Esophagus muscularis mucosa (tissue), 4 donors: ENCODE data around the gene CP. TPM values are rescaled to one million over a fixed set of nuclear protein-coding genes. Genes with fewer than 3 reads are reported as not detected.

ENCODE experiments used
- DNase-seq: peaks from one replicate; pipeline ENCODE4 v3.0.0-alpha.2; 2017; ENCODE audit errors: extremely low spot score
- H3K27ac ChIP-seq, 4 donors: fragments of 200-600 bp; sonication (generic); replicated peaks in 1 of 4; 1 replicate in 3 of 4; 2 replicates in 1 of 4; pipeline ENCODE4 v1.5.1; 2016 to 2019; ENCODE audit warnings: mild to moderate bottlenecking in 1 of 4
- H3K27me3 ChIP-seq, 4 donors: fragments of 200-600 bp; sonication (generic); one replicate each; pipeline versions ENCODE4 v1.5.1 to v1.6.0; 2016 to 2019
- H3K36me3 ChIP-seq, 4 donors: fragments of 200-600 bp; sonication (generic); one replicate each; pipeline ENCODE4 v1.5.1; 2016 to 2019
- H3K4me1 ChIP-seq, 4 donors: fragments of 200-600 bp; sonication (generic); one replicate each; pipeline ENCODE4 v1.5.1; 2016 to 2019
- H3K4me3 ChIP-seq, 4 donors: fragments of 200-600 bp; sonication (generic); 1 replicate in 2 of 4; 2 replicates in 2 of 4; pipeline ENCODE4 v1.5.1; 2016 to 2019; ENCODE audit warnings: mild to moderate bottlenecking in 4 of 4, moderate library complexity in 1 of 4
- H3K9me3 ChIP-seq, 4 donors: fragments of 200-600 bp; sonication (generic); 1 replicate in 3 of 4; 2 replicates in 1 of 4; pipeline ENCODE4 v1.5.1; 2016 to 2019
- CTCF ChIP-seq, 3 experiments: fragments of 200-600 bp in 2 of 3; fragments of 450-650 bp in 1 of 3; sonication (generic) in 2 of 3; IDR thresholded peaks; one replicate each; pipeline ENCODE4 v1.5.1; 2017 to 2019; ENCODE audit warnings: antibody characterized with exemption in 3 of 3, mild to moderate bottlenecking in 2 of 3, moderate library complexity in 1 of 3
- EP300 ChIP-seq: sonication (generic); formaldehyde crosslinking; IDR thresholded peaks from one replicate; pipeline ENCODE4 v1.6.1; 2017; ENCODE audit warnings: antibody characterized with exemption
- POLR2A ChIP-seq: fragments of 450-650 bp; IDR thresholded peaks from one replicate; pipeline ENCODE4 v1.6.1; 2017; ENCODE audit warnings: antibody characterized with exemption, moderate library complexity, mild to moderate bottlenecking, low read depth
- POLR2AphosphoS5 ChIP-seq, 2 donors: sonication (generic); formaldehyde crosslinking; IDR thresholded peaks; one replicate each; pipeline ENCODE4 v1.6.1; 2017; ENCODE audit warnings: antibody characterized with exemption in 2 of 2
- WGBS: methylation state at CpG from one replicate; pipeline ENCODE4 v1.1.5; 2018; 5-methylcytosine and 5-hydroxymethylcytosine counted together
- intact Hi-C: fragments of 100-400 bp; cut with DNase I; formaldehyde crosslinking; loops from one replicate; pipeline ENCODE4 v1.15.1; 2023
- total RNA-seq, 4 donors: library from RNA; depleted of rRNA; stranded (reverse); fragments of >200 nt; gene quantifications; one replicate each; pipeline versions ENCODE4 v1.1.0 to v1.2.1, GENCODE V29; 2016

CP gene
- total RNA-seq, 4 donors from 2014 or later, result 5.6 to 8.1 (median 6.0) TPM

GRCh38 chr3:149167898-149168297 is 53.7 kb downstream of the CP start:
- no peak overlapping the region for H3K27ac ChIP-seq
- no peak overlapping the region for H3K4me3 ChIP-seq
- no peak for DNase-seq
- no peaks in the 10 kb centered on the region for H3K27me3 ChIP-seq
- no peaks in the 10 kb centered on the region for H3K9me3 ChIP-seq
- H3K4me1 ChIP-seq, result peaks cover 0 to 9% (median 8%) of the 10 kb centered on the region in 4 donors
- intact Hi-C loops, result loop anchor here (10.0 kb wide), 1 partner anchor 67 kb away; no protein-coding TSS in a partner anchor
- WGBS, result 86% methylated on average over 2 of the region's 2 CpGs
- TF ChIP-seq POLR2AphosphoS5 (IDR thresholded peaks at IDR 0.05) (no peak), CTCF (IDR thresholded peaks at IDR 0.05) (no peak), POLR2A (no peak), EP300 (no peak)
- H3K36me3 ChIP-seq, result peaks cover 7 to 82% (median 56%) of the 10 kb centered on the region in 4 donors

DNA sequence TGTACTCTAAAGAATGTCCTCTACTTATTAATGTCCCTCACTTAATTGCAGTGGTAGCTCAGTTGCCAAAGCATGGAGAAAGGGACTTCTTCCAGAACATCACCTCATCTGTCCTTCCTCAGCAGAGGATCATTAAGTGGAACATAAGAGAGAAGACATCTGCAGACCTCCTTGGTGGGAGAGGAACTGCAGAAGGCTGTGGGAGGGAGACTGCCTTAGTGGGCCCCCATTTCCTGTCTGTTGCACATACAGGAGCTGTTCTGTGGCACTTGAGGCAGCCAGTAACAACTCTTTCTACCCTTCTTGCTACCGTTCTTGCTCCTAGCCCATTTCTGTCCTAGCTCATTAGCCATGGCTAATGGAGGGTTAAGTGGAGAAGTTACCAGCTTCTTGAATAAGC is 58.6 kb downstream of the CP start:
- H3K9me3 ChIP-seq, result no peaks in the 10 kb centered on the region
- no peak overlapping the region for H3K4me3 ChIP-seq
- H3K36me3 ChIP-seq, result peaks cover 13 to 82% (median 50%) of the 10 kb centered on the region in 4 donors
- intact Hi-C loops, result loop anchor here (10.0 kb wide), 1 partner anchor 72 kb away; no protein-coding TSS in a partner anchor
- TF ChIP-seq POLR2A (no peak), POLR2AphosphoS5 (IDR thresholded peaks at IDR 0.05) (no peak), CTCF (IDR thresholded peaks at IDR 0.05) (no peak), EP300 (no peak)
- DNase-seq, result no peak
- H3K4me1 ChIP-seq, result no peaks in the 10 kb centered on the region
- no peaks in the 10 kb centered on the region for H3K27me3 ChIP-seq
- 88% methylated on average over 1 of the region's 1 CpG for WGBS
- no peak overlapping the region for H3K27ac ChIP-seq

DNA sequence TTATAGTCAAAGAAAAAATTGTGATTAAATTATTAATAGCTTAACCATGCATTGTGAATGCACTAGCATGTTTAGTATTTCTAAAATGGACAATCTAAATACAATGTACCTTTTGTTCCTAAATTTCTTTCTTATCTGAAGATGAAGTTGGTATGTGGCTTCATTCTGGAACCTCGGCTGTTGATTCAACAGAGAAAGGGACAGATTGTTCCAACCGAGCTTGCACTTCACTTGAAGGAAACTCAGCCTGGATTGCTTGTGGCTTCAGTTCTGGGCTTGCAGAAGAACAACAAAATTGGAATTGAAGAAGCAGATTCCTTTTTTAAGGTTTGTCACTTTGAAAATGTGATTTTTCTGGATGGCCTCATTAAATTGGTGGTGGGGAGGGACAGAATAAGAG is 59.6 kb downstream of the CP start:
- H3K4me3 ChIP-seq, result no peak overlapping the region
- WGBS, result 96% methylated on average over 2 of the region's 2 CpGs
- no peaks in the 10 kb centered on the region for H3K27me3 ChIP-seq
- H3K36me3 ChIP-seq, result peaks cover 13 to 82% (median 50%) of the 10 kb centered on the region in 4 donors
- DNase-seq, result no peak
- H3K4me1 ChIP-seq, result no peaks in the 10 kb centered on the region
- no peak for TF ChIP-seq POLR2A
- TF ChIP-seq EP300, result no peak
- TF ChIP-seq CTCF (IDR thresholded peaks at IDR 0.05), result no peak
- TF ChIP-seq POLR2AphosphoS5 (IDR thresholded peaks at IDR 0.05), result no peak
- intact Hi-C loops, result loop anchor here (10.0 kb wide), 1 partner anchor 73 kb away; no protein-coding TSS in a partner anchor
- no peak overlapping the region for H3K27ac ChIP-seq
- H3K9me3 ChIP-seq, result no peaks in the 10 kb centered on the region

DNA sequence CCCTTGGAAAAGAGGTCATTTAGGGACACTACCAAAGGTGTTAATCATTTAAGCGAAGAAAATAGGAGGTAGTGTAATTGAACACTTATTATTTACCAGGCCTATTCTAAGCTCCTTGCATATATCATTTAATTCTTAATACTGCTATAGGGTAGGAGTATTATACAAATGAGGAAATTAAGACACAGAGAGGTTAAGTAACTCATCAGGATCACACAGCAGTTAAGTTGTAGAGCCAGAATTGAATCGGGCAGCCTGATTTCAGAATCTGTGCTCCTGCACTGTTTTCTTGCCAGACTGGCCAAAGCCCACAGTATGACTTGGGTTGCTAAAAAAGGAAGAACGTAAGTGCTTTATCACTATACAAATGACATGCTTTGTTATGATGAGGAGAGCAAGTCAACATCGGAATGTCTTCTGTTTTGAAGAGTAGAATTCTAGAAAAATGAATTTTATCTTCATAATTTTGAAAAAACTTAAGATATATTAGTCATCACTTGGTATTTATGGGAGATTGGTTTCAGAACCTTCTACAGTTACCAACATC is 60.8 kb downstream of the CP start:
- H3K4me1 ChIP-seq, result no peaks in the 10 kb centered on the region
- H3K27me3 ChIP-seq, result no peaks in the 10 kb centered on the region
- DNase-seq, result no peak
- no peak overlapping the region for H3K27ac ChIP-seq
- intact Hi-C loops, result loop anchor here (10.0 kb wide), 1 partner anchor 74 kb away; no protein-coding TSS in a partner anchor
- H3K36me3 ChIP-seq, result peaks cover 16 to 87% (median 51%) of the 10 kb centered on the region in 4 donors
- WGBS, result 93% methylated on average over 4 of the region's 4 CpGs
- H3K9me3 ChIP-seq, result no peaks in the 10 kb centered on the region
- no peak overlapping the region for H3K4me3 ChIP-seq
- TF ChIP-seq POLR2AphosphoS5 (IDR thresholded peaks at IDR 0.05), result no peak
- TF ChIP-seq POLR2A, result no peak
- TF ChIP-seq EP300, result no peak
- TF ChIP-seq CTCF (IDR thresholded peaks at IDR 0.05), result no peak

DNA sequence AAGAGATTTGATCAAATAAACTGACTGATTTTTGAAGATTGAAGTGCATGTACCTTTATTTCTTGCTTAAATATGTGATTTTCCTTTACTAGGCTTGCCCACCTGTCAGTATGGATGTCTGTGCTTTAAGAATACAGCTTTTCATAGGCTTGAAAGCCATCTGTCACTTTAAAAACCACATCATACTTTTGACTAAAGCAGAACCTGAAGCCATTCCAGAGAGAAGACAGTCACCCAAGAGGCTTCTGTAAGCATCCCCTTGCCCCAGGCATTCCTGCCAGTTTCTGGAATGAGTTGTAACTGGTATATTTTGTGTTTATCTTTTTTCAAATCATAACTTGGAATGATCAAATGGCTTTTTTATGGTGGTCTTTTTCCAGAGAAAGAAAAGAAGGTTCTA is 68.2 kb downstream of the CP start:
- no peaks in the 10 kb centered on the region for H3K4me1 ChIP-seq
- no peak overlapping the region for H3K4me3 ChIP-seq
- no peaks in the 10 kb centered on the region for H3K27me3 ChIP-seq
- DNase-seq, result no peak
- peaks cover 3 to 64% (median 39%) of the 10 kb centered on the region in 4 donors for H3K36me3 ChIP-seq
- H3K9me3 ChIP-seq, result no peaks in the 10 kb centered on the region
- intact Hi-C loops, result no loop called here
- H3K27ac ChIP-seq, result no peak overlapping the region
- TF ChIP-seq POLR2A (no peak), CTCF (IDR thresholded peaks at IDR 0.05) (no peak), POLR2AphosphoS5 (IDR thresholded peaks at IDR 0.05) (no peak), EP300 (no peak)
